Measurements from ENCODE around the gene RUNX2.

- TF ChIP-seq FOXK2 (IDR thresholded peaks at IDR 0.05) = no peak
- no peak for TF ChIP-seq ELF4 (IDR thresholded peaks at IDR 0.05)
- no peak for TF ChIP-seq FOXM1 (IDR thresholded peaks at IDR 0.05; ENCODE audit: borderline replicate concordance)
- no peak for TF ChIP-seq BHLHE40 (IDR thresholded peaks at IDR 0.05; ENCODE audit: borderline replicate concordance)
- TF ChIP-seq SP1 (IDR thresholded peaks at IDR 0.05) = no peak
- no peak for TF ChIP-seq LEF1 (IDR thresholded peaks at IDR 0.05; ENCODE audit: borderline replicate concordance)
- no peak for TF ChIP-seq TARDBP (IDR thresholded peaks at IDR 0.05)
- no peak for TF ChIP-seq L3MBTL2 (conservative IDR thresholded peaks at IDR 0.05)
- TF ChIP-seq CTBP1 (IDR thresholded peaks at IDR 0.05; ENCODE audit: borderline replicate concordance) = no peak
Measured at GRCh38 chr6:45531999-45532595, 204.0 kb downstream of the RUNX2 start.

Data from HEK293T (cell line).